ENCODE data around the gene IER3. TPM values are rescaled to one million over a fixed set of nuclear protein-coding genes. Genes with fewer than 3 reads are reported as not detected.

IER3 gene
- total and polyA plus RNA-seq, 9 of the 15 experiments (the other 6 are each of a cell fraction or from before 2014, with no cell fraction given): 1.5 to 30.0 (median 11.5) TPM

- TF ChIP-seq GATAD2A (IDR thresholded peaks at IDR 0.05) (peak; percentile 86; the same call in 1 of the 2 replicates), DNMT1 (IDR thresholded peaks at IDR 0.05) (no peak), MBD2 (IDR thresholded peaks at IDR 0.05; ENCODE audit: borderline replicate concordance, low read depth) (peak; percentile 80), ZFP1 (CRISPR knock-in tag; IDR thresholded peaks at IDR 0.05) (peak; percentile 55; the same call in 1 of the 2 replicates), NR4A1 (CRISPR knock-in tag; IDR thresholded peaks at IDR 0.05) (no peak), NR4A1 (tag; IDR thresholded peaks at IDR 0.05) (0 out of 2 replicates have a peak, but pooled peaks have one; percentile 69), CTBP1 (IDR thresholded peaks at IDR 0.05; ENCODE audit: borderline replicate concordance) (peak; percentile 78), ATF1 (CRISPR knock-in tag; IDR thresholded peaks at IDR 0.05) (no peak), ATF1 (tag; IDR thresholded peaks at IDR 0.05) (peak; percentile 52), CSDE1 (IDR thresholded peaks at IDR 0.05) (no peak), PATZ1 (CRISPR knock-in tag; IDR thresholded peaks at IDR 0.05; ENCODE audit: borderline replicate concordance) (no peak), FOXA3 (CRISPR knock-in tag; conservative IDR thresholded peaks at IDR 0.05 in 1 of 2, IDR thresholded peaks at IDR 0.05 in 1 of 2) (0 out of 4 replicates have a peak, but pooled peaks of 1 of the 2 experiments have one; percentile 15), HNRNPL (IDR thresholded peaks at IDR 0.05; ENCODE audit: low read depth, low read length) (peak; percentile 97), MAZ (CRISPR knock-in tag; conservative IDR thresholded peaks at IDR 0.05 in 1 of 2, IDR thresholded peaks at IDR 0.05 in 1 of 2) (peak; percentile 80 to 86), CTCF (IDR thresholded peaks at IDR 0.05 in 2 of 3, conservative IDR thresholded peaks at IDR 0.05 in 1 of 3; ENCODE audit: insufficient read depth in 2 of 3, low read depth in 1 of 3, low read length in 3 of 3) (peak; percentile 71 to 86 (median 82)), NFATC3 (IDR thresholded peaks at IDR 0.05) (no peak), POLR2AphosphoS2 (IDR thresholded peaks at IDR 0.05; ENCODE audit: low read length) (peak; percentile 93; the same call in 1 of the 2 replicates), TGIF2 (CRISPR knock-in tag; IDR thresholded peaks at IDR 0.05) (peak; percentile 53; the same call in 1 of the 2 replicates), ZKSCAN3 (CRISPR knock-in tag; IDR thresholded peaks at IDR 0.05) (no peak), YY1 (IDR thresholded peaks at IDR 0.05; ENCODE audit: borderline replicate concordance in 1 of 3, control insufficient read depth in 1 of 3, extremely low read depth in 1 of 3, insufficient read depth in 3 of 3, insufficient read length in 1 of 3, insufficient replicate concordance in 2 of 3, low read depth in 1 of 3, low read length in 2 of 3) (peak in 1 of 3 experiments; percentile 39), RAD21 (CRISPR knock-in tag; conservative IDR thresholded peaks at IDR 0.05 in 1 of 2, IDR thresholded peaks at IDR 0.05 in 1 of 2) (peak; percentile 68 to 76), NR2C1 (IDR thresholded peaks at IDR 0.05) (peak; percentile 91), NR2C1 (tag; IDR thresholded peaks at IDR 0.05) (peak; percentile 91), TBL1XR1 (IDR thresholded peaks at IDR 0.05; ENCODE audit: low read length in 2 of 2) (no peak), ZFPM2 (CRISPR knock-in tag; IDR thresholded peaks at IDR 0.05) (0 out of 2 replicates have a peak, but pooled peaks have one; percentile 61), ZNF57 (CRISPR knock-in tag; IDR thresholded peaks at IDR 0.05) (0 out of 2 replicates have a peak, but pooled peaks have one; percentile 20)
These were observed at the start of gene IER3 (continued) for GRCh38 chr6:30744054-30744805.
